Esophagus muscularis mucosa (tissue), 4 donors: Measurements from ENCODE around the gene ACER1.

Experiments used
- EP300 ChIP-seq: sonication (generic); formaldehyde crosslinking; IDR thresholded peaks from one replicate; pipeline ENCODE4 v1.6.1; 2017; ENCODE audit warnings: antibody characterized with exemption
- POLR2AphosphoS5 ChIP-seq, 2 donors: sonication (generic); formaldehyde crosslinking; IDR thresholded peaks; one replicate each; pipeline ENCODE4 v1.6.1; 2017; ENCODE audit warnings: antibody characterized with exemption in 2 of 2
- TF ChIP-seq, protein P1 (sequence below), 3 experiments: fragments of 200-600 bp in 2 of 3; fragments of 450-650 bp in 1 of 3; sonication (generic) in 2 of 3; IDR thresholded peaks; one replicate each; pipeline ENCODE4 v1.5.1; 2017 to 2019; ENCODE audit warnings: antibody characterized with exemption in 3 of 3, mild to moderate bottlenecking in 2 of 3, moderate library complexity in 1 of 3

DNA sequence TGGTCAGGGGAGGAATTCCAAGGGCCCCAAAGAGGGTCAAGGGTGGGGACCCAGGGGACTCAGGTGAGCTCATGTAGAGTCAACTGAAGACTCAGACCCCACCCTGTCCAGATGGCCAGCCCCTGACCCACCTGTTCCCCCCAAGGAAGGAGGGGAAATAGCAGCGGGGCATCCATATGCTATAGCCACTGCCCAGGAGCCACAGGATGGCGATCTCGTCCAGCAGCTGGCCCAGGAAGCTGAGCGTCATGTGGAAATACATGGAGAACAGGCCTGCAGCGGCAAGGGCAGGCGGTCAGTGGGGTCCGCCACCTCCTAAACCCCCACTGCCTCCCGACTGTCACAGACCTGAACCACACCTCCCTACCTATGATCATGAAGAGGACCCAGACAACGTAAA, 21.4 kb downstream of the ACER1 start:
- TF ChIP-seq POLR2AphosphoS5 (IDR thresholded peaks at IDR 0.05), result no peak
- TF ChIP-seq, protein P1, sequence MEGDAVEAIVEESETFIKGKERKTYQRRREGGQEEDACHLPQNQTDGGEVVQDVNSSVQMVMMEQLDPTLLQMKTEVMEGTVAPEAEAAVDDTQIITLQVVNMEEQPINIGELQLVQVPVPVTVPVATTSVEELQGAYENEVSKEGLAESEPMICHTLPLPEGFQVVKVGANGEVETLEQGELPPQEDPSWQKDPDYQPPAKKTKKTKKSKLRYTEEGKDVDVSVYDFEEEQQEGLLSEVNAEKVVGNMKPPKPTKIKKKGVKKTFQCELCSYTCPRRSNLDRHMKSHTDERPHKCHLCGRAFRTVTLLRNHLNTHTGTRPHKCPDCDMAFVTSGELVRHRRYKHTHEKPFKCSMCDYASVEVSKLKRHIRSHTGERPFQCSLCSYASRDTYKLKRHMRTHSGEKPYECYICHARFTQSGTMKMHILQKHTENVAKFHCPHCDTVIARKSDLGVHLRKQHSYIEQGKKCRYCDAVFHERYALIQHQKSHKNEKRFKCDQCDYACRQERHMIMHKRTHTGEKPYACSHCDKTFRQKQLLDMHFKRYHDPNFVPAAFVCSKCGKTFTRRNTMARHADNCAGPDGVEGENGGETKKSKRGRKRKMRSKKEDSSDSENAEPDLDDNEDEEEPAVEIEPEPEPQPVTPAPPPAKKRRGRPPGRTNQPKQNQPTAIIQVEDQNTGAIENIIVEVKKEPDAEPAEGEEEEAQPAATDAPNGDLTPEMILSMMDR (IDR thresholded peaks at IDR 0.05), result no peak
- no peak for TF ChIP-seq EP300
